A549 (cell line): ENCODE data around the gene TEX36. TPM values are rescaled to one million over a fixed set of nuclear protein-coding genes. Genes with fewer than 3 reads are reported as not detected.

ENCODE experiments used
- ATAC-seq, 2 experiments: fragments of 200-7000 bp in 1 of 2; fragments of >200 bp in 1 of 2; cut with Nextera tagmentation in 1 of 2; cut with Tn5 transposase in 1 of 2; 3 replicates each; pipeline versions ENCODE4 v1.8.0 to v1.9.1; 2018 to 2020; ENCODE audit warnings: mild to moderate bottlenecking in 1 of 2, moderate library complexity in 1 of 2
- CTCF ChIA-PET: fragments of 300-600 bp; sonication (Branson Sonifier 250); formaldehyde crosslinking; extraction: SDS; loops from one replicate; lab custom pipeline; 2021; ENCODE audit warnings: antibody characterized with exemption, inconsistent platforms; lab: Yijun Ruan, JAX
- POLR2A ChIA-PET: fragments of 350-600 bp; formaldehyde crosslinking; extraction: SDS; loops from one replicate; lab custom pipeline; 2021; ENCODE audit warnings: antibody characterized with exemption, inconsistent platforms; lab: Yijun Ruan, JAX
- DNase-seq, 2 experiments: peaks; one replicate each; pipeline versions ENCODE4 v3.0.0 to v3.0.0-alpha.2; 2011 to 2016; ENCODE audit warnings: low read depth in 1 of 2, low spot score in 1 of 2
- FAIRE-seq: peaks from 2 replicates; lab custom pipeline; 2011; peaks lifted over from hg19 to GRCh38; lab: Jason Lieb, UNC
- H3K27ac ChIP-seq, 2 experiments: fragments of >200 bp; sonication (Bioruptor Twin); formaldehyde crosslinking; 3 replicates each; pipeline ENCODE4 v1.5.1; 2016 to 2017
- H3K4me1 ChIP-seq: fragments of >200 bp; sonication (Bioruptor Twin); formaldehyde crosslinking; 3 replicates; pipeline ENCODE4 v1.6.1; 2016
- H3K4me2 ChIP-seq: fragments of >200 bp; sonication (Bioruptor Twin); formaldehyde crosslinking; 3 replicates; pipeline ENCODE4 v1.6.1; 2016
- H3K4me3 ChIP-seq: fragments of >200 bp; sonication (Bioruptor Twin); formaldehyde crosslinking; 3 replicates; pipeline ENCODE4 v1.5.1; 2016
- H3K9me3 ChIP-seq: fragments of >200 bp; sonication (Bioruptor Twin); formaldehyde crosslinking; 3 replicates; pipeline ENCODE4 v1.6.1; 2016
- ATOH8 ChIP-seq: fragments of 250-450 bp; sonication (Bioruptor Pico); IDR thresholded peaks from 2 replicates; pipeline ENCODE4 v1.5.0; 2020; ENCODE audit warnings: low read depth, mild to moderate bottlenecking, moderate library complexity
- BCL3 ChIP-seq: fragments of >200 bp; sonication (Bioruptor Twin); formaldehyde crosslinking; IDR thresholded peaks from 3 replicates; pipeline ENCODE4 v1.6.1; 2016
- CBX2 ChIP-seq: fragments of 200-600 bp; sonication (generic); IDR thresholded peaks from 2 replicates; pipeline ENCODE4 v1.6.1; 2016; ENCODE audit warnings: low read depth, mild to moderate bottlenecking, borderline replicate concordance
- CBX8 ChIP-seq: fragments of 200-600 bp; sonication (generic); IDR thresholded peaks from 2 replicates; pipeline ENCODE4 v1.6.1; 2016
- CHD4 ChIP-seq: fragments of 200-600 bp; sonication (generic); IDR thresholded peaks from 2 replicates; pipeline ENCODE4 v1.6.1; 2016; ENCODE audit warnings: antibody characterized with exemption, mild to moderate bottlenecking, borderline replicate concordance
- EHMT2 ChIP-seq: fragments of 200-600 bp; sonication (generic); IDR thresholded peaks from 2 replicates; pipeline ENCODE4 v1.6.1; 2016; ENCODE audit warnings: antibody characterized with exemption, low read depth, mild to moderate bottlenecking, moderate library complexity
- ELK1 ChIP-seq: fragments of 150-350 bp; IDR thresholded peaks from 2 replicates; pipeline ENCODE4 v1.6.1; 2014; ENCODE audit warnings: low read depth, mild to moderate bottlenecking, low read length
- FOSB ChIP-seq: fragments of 250-450 bp; sonication (Bioruptor Pico); IDR thresholded peaks from 2 replicates; pipeline ENCODE4 v1.5.0; 2020; ENCODE audit warnings: mild to moderate bottlenecking, moderate library complexity
- FOSL2 ChIP-seq, 2 experiments: fragments of 450-650 bp in 1 of 2; fragments of >200 bp in 1 of 2; sonication (Bioruptor Twin) in 1 of 2; formaldehyde crosslinking; IDR thresholded peaks; 2 replicates each; pipeline versions ENCODE4 v1.5.0 to v1.6.1; 2016 to 2020; ENCODE audit warnings: mild to moderate bottlenecking in 1 of 2, moderate library complexity in 1 of 2
- GATA3 ChIP-seq: IDR thresholded peaks from 2 replicates; pipeline ENCODE4 v1.6.1; 2012; ENCODE audit warnings: borderline replicate concordance
- HDAC2 ChIP-seq: fragments of 200-600 bp; sonication (generic); IDR thresholded peaks from 2 replicates; pipeline ENCODE4 v1.6.1; 2016
- HOXA7 ChIP-seq: fragments of 250-450 bp; sonication (Bioruptor Pico); IDR thresholded peaks from 2 replicates; pipeline ENCODE4 v1.5.0; 2020; ENCODE audit warnings: mild to moderate bottlenecking, moderate library complexity
- KDM1A ChIP-seq: fragments of 200-600 bp; sonication (generic); IDR thresholded peaks from 2 replicates; pipeline ENCODE4 v1.6.1; 2016; ENCODE audit warnings: low read depth, mild to moderate bottlenecking
- MAFK ChIP-seq: fragments of 450-650 bp; IDR thresholded peaks from 2 replicates; pipeline ENCODE4 v1.6.1; 2014; ENCODE audit not compliant: partially characterized antibody
- MAX ChIP-seq: IDR thresholded peaks from 2 replicates; pipeline ENCODE4 v1.6.1; 2012
- MYC ChIP-seq: IDR thresholded peaks from 2 replicates; pipeline ENCODE4 v1.6.1; 2012; ENCODE audit warnings: mild to moderate bottlenecking, inconsistent platforms, low read length, improper control_type of control experiment, borderline replicate concordance
- NFE2L2 ChIP-seq: fragments of 150-350 bp; conservative IDR thresholded peaks from 2 replicates; pipeline ENCODE4 v1.6.1; 2014; ENCODE audit warnings: low read length
- PHF8 ChIP-seq: fragments of 200-600 bp; sonication (generic); IDR thresholded peaks from 2 replicates; pipeline ENCODE4 v1.6.1; 2016; ENCODE audit warnings: low read depth, mild to moderate bottlenecking, antibody characterized with exemption, moderate library complexity, borderline replicate concordance
- POLR2AphosphoS2 ChIP-seq: conservative IDR thresholded peaks from 2 replicates; pipeline ENCODE4 v1.6.1; 2012; ENCODE audit warnings: low read length, improper control_type of control experiment, inconsistent platforms
- RARB ChIP-seq: fragments of 250-450 bp; sonication (Bioruptor Pico); IDR thresholded peaks from 2 replicates; pipeline ENCODE4 v1.8.0; 2021; ENCODE audit warnings: mild to moderate bottlenecking, moderate library complexity
- RCOR1 ChIP-seq: fragments of 150-350 bp; IDR thresholded peaks from 2 replicates; pipeline ENCODE4 v1.6.1; 2014; ENCODE audit warnings: antibody characterized with exemption, low read length, low read depth
- SMC3 ChIP-seq: fragments of >200 bp; sonication (Bioruptor Twin); formaldehyde crosslinking; IDR thresholded peaks from 3 replicates; pipeline ENCODE4 v1.6.1; 2018; ENCODE audit warnings: inconsistent platforms
- SREBF2 ChIP-seq: fragments of 450-650 bp; IDR thresholded peaks from 2 replicates; pipeline ENCODE4 v1.6.1; 2014; ENCODE audit warnings: mild to moderate bottlenecking, moderate library complexity
- TFCP2L1 ChIP-seq: fragments of 250-450 bp; sonication (Bioruptor Pico); IDR thresholded peaks from 2 replicates; pipeline ENCODE4 v1.5.0; 2021; ENCODE audit warnings: mild to moderate bottlenecking
- TP53 ChIP-seq: fragments of 250-450 bp; sonication (Bioruptor Pico); IDR thresholded peaks from 2 replicates; pipeline ENCODE4 v1.5.0; 2021; ENCODE audit warnings: mild to moderate bottlenecking, moderate library complexity
- ZC3H11A ChIP-seq: fragments of 450-650 bp; IDR thresholded peaks from 2 replicates; pipeline ENCODE4 v1.6.1; 2014; ENCODE audit warnings: antibody characterized with exemption, mild to moderate bottlenecking
- ZFP36 ChIP-seq: fragments of 450-650 bp; IDR thresholded peaks from 2 replicates; pipeline ENCODE4 v1.6.1; 2014; ENCODE audit warnings: borderline replicate concordance; ENCODE audit not compliant: partially characterized antibody
- WGBS: methylation state at CpG from one replicate; pipeline ENCODE4 v1.1.6; 2017; ENCODE audit errors: missing lambda C conversion rate; 5-methylcytosine and 5-hydroxymethylcytosine counted together
- polyA plus RNA-seq, 4 experiments: library from polyadenylated mRNA; depleted of rRNA in 3 of 4; stranded (reverse); fragments of >200 nt; fragmentation: RNase III in 1 of 4; extraction: RNeasy Plus Mini Kit Qiagen cat#74134 plus additional on column Dnase treatment in 1 of 4; gene quantifications; 2 replicates in 3 of 4; 3 replicates in 1 of 4; pipeline ENCODE4 v1.2.3, GENCODE V29; 2011 to 2017

TEX36 gene
- polyA plus RNA-seq, 2 of the 4 experiments (the other 2 are of a cell fraction) = not detected

GRCh38 chr10:125639846-125640245, 43.1 kb downstream of the TEX36 start:
- Histone ChIP-seq H3K4me3 (no peak overlapping the region), H3K4me2 (no peak overlapping the region), H3K9me3 (no peaks in the 10 kb centered on the region), H3K4me1 (no peaks in the 10 kb centered on the region), H3K27ac (no peak overlapping the region)
- POLR2A ChIA-PET = no interaction called here
- CTCF ChIA-PET = no interaction called here
- FAIRE-seq (no peak), ATAC-seq (no peak), DNase-seq (no peak)
- WGBS = 50% methylated on average over 7 of the region's 7 CpGs
- no peak for TF ChIP-seq ZC3H11A
- no peak for TF ChIP-seq ELK1
- TF ChIP-seq CBX8 = no peak
- no peak for TF ChIP-seq MYC
- TF ChIP-seq TFCP2L1 = no peak
- no peak for TF ChIP-seq CBX2
- no peak for TF ChIP-seq TP53 (CRISPR knock-in tag)
- no peak for TF ChIP-seq NFE2L2
- TF ChIP-seq SREBF2 = no peak
- TF ChIP-seq RCOR1 = no peak
- no peak for TF ChIP-seq MAX
- no peak for TF ChIP-seq PHF8
- no peak for TF ChIP-seq POLR2AphosphoS2
- no peak for TF ChIP-seq CHD4
- no peak for TF ChIP-seq RARB
- TF ChIP-seq ZFP36 = no peak
- no peak for TF ChIP-seq BCL3
- TF ChIP-seq FOSL2 (IDR thresholded peaks at IDR 0.05) = no peak
- TF ChIP-seq FOSL2 (CRISPR knock-in tag; IDR thresholded peaks at IDR 0.05) = no peak
- no peak for TF ChIP-seq HDAC2
- TF ChIP-seq SMC3 = no peak

- Histone ChIP-seq H3K27ac (no peak overlapping the region), H3K4me2 (no peak overlapping the region), H3K4me3 (no peak overlapping the region), H3K4me1 (no peaks in the 10 kb centered on the region), H3K9me3 (no peaks in the 10 kb centered on the region)
- FAIRE-seq (no peak), ATAC-seq (no peak), DNase-seq (no peak)
- CTCF ChIA-PET = interaction anchor here (1.2 kb wide), 1 partner anchor 9 kb away, joined by 3 read pairs; no protein-coding TSS in a partner anchor
- POLR2A ChIA-PET = no interaction called here
- WGBS = 38% methylated on average over 7 of the region's 7 CpGs
- TF ChIP-seq EHMT2 = no peak
- TF ChIP-seq KDM1A = no peak
Observed at GRCh38 chr10:125638555-125638954, 44.4 kb downstream of the TEX36 start.

GRCh38 chr10:125637496-125637895, 45.5 kb downstream of the TEX36 start:
- Histone ChIP-seq H3K4me2 (no peak overlapping the region), H3K9me3 (no peaks in the 10 kb centered on the region), H3K27ac (no peak overlapping the region), H3K4me1 (no peaks in the 10 kb centered on the region), H3K4me3 (no peak overlapping the region)
- TF ChIP-seq TP53 (CRISPR knock-in tag) (no peak), ATOH8 (CRISPR knock-in tag) (no peak), HOXA7 (CRISPR knock-in tag) (no peak), CBX8 (no peak), MAFK (no peak), CBX2 (no peak), RCOR1 (no peak), GATA3 (no peak), FOSB (no peak)
- ATAC-seq (no peak), FAIRE-seq (no peak), DNase-seq (no peak)
- 42% methylated on average over 6 of the region's 6 CpGs for WGBS
- ChIA-PET POLR2A (no interaction called here), CTCF (no interaction called here)
